OCI-LY3 (cell line): ENCODE measurements around the gene XRN1.

Source experiments
- H2AFZ ChIP-seq: fragments of 200-600, 300-600 bp; shearing (Covaris generic); 2 replicates; pipeline ENCODE4 v1.6.0; 2014; ENCODE audit warnings: antibody characterized with exemption, low read depth, low read length
- H3K27ac ChIP-seq: fragments of 200-600, 300-600 bp; sonication (generic); 2 replicates; pipeline ENCODE4 v1.5.1; 2014; ENCODE audit warnings: mild to moderate bottlenecking, low read length, moderate library complexity, mixed read lengths
- H3K27me3 ChIP-seq: fragments of 200-600, 300-600 bp; sonication (generic); 2 replicates; pipeline ENCODE4 v1.6.1; 2014; ENCODE audit warnings: low read depth, low read length, mixed read lengths
- H3K36me3 ChIP-seq: fragments of 200-600, 300-600 bp; sonication (generic); replicated peaks from 2 replicates; pipeline ENCODE3; 2014; ENCODE audit warnings: low read depth, low read length, mixed read lengths
- H3K4me1 ChIP-seq: fragments of 300-600, 200-600 bp; sonication (generic); 2 replicates; pipeline ENCODE4 v1.6.1; 2014; ENCODE audit warnings: low read length, mixed read lengths
- H3K4me2 ChIP-seq: fragments of 200-600, 300-600 bp; sonication (generic); 2 replicates; pipeline ENCODE4 v1.6.1; 2014; ENCODE audit warnings: low read length, mixed read lengths
- H3K4me3 ChIP-seq: fragments of 300-600, 200-600 bp; sonication (generic); 2 replicates; pipeline ENCODE4 v1.5.1; 2014; ENCODE audit warnings: antibody characterized with exemption, mild to moderate bottlenecking, low read length, moderate library complexity
- H3K79me2 ChIP-seq: fragments of 300-600, 200-600 bp; shearing (Covaris generic); 2 replicates; pipeline ENCODE4 v1.6.1; 2014; ENCODE audit warnings: mild to moderate bottlenecking, low read length, mixed read lengths
- H3K9ac ChIP-seq: fragments of 300-600, 200-600 bp; shearing (Covaris generic); 2 replicates; pipeline ENCODE4 v1.6.0; 2014; ENCODE audit warnings: mild to moderate bottlenecking, low read length, moderate library complexity
- H3K9me3 ChIP-seq: fragments of 200-600, 300-600 bp; shearing (Covaris generic); 2 replicates; pipeline ENCODE4 v1.6.1; 2014; ENCODE audit warnings: low read length, mixed read lengths; ENCODE audit not compliant: insufficient read depth
- H4K20me1 ChIP-seq: fragments of 200-600, 300-600 bp; sonication (generic); 2 replicates; pipeline ENCODE4 v1.6.1; 2016; ENCODE audit warnings: low read length, mixed read lengths; ENCODE audit not compliant: insufficient read depth
- CTCF ChIP-seq: fragments of 200-600, 300-600 bp; sonication (generic); IDR thresholded peaks from 2 replicates; pipeline ENCODE4 v1.5.1; 2014; ENCODE audit warnings: antibody characterized with exemption, low read length, low read depth
- EZH2phosphoT487 ChIP-seq: fragments of 200-600 bp; shearing (Covaris generic); IDR thresholded peaks from 2 replicates; pipeline ENCODE4 v1.6.1; 2018; ENCODE audit warnings: antibody characterized with exemption, mixed run types, low read depth

The XRN1 gene

DNA sequence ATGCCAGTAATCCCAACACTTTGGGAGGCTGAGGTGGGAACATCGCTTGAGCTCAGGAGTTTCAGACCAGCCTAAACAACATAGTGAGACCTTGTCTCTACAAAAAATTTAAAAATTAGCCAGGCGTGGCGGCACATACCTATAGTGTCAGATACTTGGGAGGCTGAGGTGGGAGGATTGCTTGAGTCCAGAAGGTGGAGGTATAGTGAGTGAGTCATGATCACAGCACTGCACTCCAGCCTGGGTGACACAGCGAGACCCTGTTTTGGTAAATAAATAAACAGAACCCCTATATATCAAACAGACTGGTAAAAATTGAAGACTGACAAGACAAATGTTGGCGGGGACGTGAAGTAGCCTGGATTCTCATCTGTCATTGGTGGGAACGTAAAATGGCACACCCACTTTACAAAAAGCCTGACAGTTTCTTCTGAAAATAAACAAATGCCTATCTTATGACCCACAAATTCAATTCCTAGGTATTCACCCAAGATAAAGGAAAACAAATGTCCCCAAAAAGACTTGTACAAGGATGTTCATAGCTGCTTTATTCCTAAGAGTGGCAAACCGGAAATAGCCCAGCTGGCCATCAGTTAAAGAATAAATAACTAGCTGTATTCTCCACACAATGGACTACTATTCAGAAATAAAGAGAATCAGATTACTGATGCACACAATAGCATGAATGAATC lies 175.5 kb downstream of the XRN1 start:
- Histone ChIP-seq H3K9me3 (no peaks in the 10 kb centered on the region), H2AFZ (no peak overlapping the region), H3K4me1 (no peaks in the 10 kb centered on the region), H3K36me3 (no peaks in the 10 kb centered on the region), H3K27me3 (no peaks in the 10 kb centered on the region), H3K4me3 (no peak overlapping the region), H3K27ac (no peak overlapping the region), H4K20me1 (no peaks in the 10 kb centered on the region), H3K79me2 (no peaks in the 10 kb centered on the region), H3K9ac (no peak overlapping the region), H3K4me2 (no peak overlapping the region)
- TF ChIP-seq CTCF (no peak), EZH2phosphoT487 (no peak)

DNA sequence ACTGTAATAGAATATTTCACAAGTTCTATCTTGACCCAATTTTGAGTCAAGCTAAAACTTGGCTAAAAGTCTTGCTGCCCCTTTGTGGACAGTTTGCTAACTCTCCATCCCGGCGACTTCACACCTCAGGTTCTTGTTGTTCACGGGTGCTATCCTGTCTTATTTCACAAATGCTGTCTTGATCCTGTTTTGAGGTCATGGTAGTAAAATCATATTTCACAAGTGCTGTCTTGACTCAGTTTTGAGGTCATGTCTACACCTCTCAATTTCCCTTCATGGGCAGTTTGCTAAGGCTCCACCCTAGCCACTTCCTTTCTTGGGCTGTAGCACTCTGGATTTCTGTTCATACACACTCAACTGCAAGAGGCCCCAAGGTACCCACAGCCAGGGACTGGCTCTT lies 177.4 kb downstream of the XRN1 start:
- Histone ChIP-seq H3K9me3 (no peaks in the 10 kb centered on the region), H4K20me1 (no peaks in the 10 kb centered on the region), H3K4me2 (no peak overlapping the region), H3K4me3 (no peak overlapping the region), H3K27me3 (no peaks in the 10 kb centered on the region), H3K9ac (no peak overlapping the region), H3K79me2 (no peaks in the 10 kb centered on the region), H3K36me3 (no peaks in the 10 kb centered on the region), H2AFZ (no peak overlapping the region), H3K4me1 (no peaks in the 10 kb centered on the region), H3K27ac (no peak overlapping the region)
- TF ChIP-seq CTCF (no peak), EZH2phosphoT487 (no peak)

- Histone ChIP-seq H3K9ac (no peak overlapping the region), H3K36me3 (no peaks in the 10 kb centered on the region), H3K27ac (no peak overlapping the region), H4K20me1 (no peaks in the 10 kb centered on the region), H2AFZ (no peak overlapping the region), H3K79me2 (no peaks in the 10 kb centered on the region), H3K4me3 (no peak overlapping the region), H3K27me3 (no peaks in the 10 kb centered on the region), H3K4me1 (no peaks in the 10 kb centered on the region), H3K4me2 (no peak overlapping the region), H3K9me3 (no peaks in the 10 kb centered on the region)
- TF ChIP-seq EZH2phosphoT487, result no peak
- TF ChIP-seq CTCF, result no peak
Observed at GRCh38 chr3:142269767-142270166, 178.1 kb downstream of the XRN1 start.

- Histone ChIP-seq H2AFZ (no peak overlapping the region), H3K4me3 (no peak overlapping the region), H3K4me2 (no peak overlapping the region), H3K9me3 (no peaks in the 10 kb centered on the region), H3K36me3 (no peaks in the 10 kb centered on the region), H4K20me1 (no peaks in the 10 kb centered on the region), H3K27ac (no peak overlapping the region), H3K4me1 (no peaks in the 10 kb centered on the region), H3K9ac (no peak overlapping the region), H3K27me3 (no peaks in the 10 kb centered on the region), H3K79me2 (no peaks in the 10 kb centered on the region)
- TF ChIP-seq CTCF (no peak), EZH2phosphoT487 (no peak)
Observed at GRCh38 chr3:142268426-142268825, 179.4 kb downstream of the XRN1 start.
